PC-9 (cell line): ENCODE results near the gene DNMBP. TPM values are rescaled to one million over a fixed set of nuclear protein-coding genes. Genes with fewer than 3 reads are reported as not detected.
"Not testable (repeated sequence)": the region's sequence is repeated elsewhere in the genome, so short reads cannot be mapped to it uniquely, and the experiment has no call there.

Experiments used
- BruUV-seq: library from RNA; stranded (reverse); fragments of 400-500 nt; replicated peaks from 2 replicates; lab custom pipeline; 2021; lab: Mats Ljungman, UMichigan
- CTCF ChIA-PET: fragments of 300-600 bp; sonication (Branson Sonifier 250); formaldehyde crosslinking; loops from one replicate; lab custom pipeline; 2022; ENCODE audit warnings: antibody characterized with exemption; lab: Charles Lee
- POLR2A ChIA-PET: fragments of 300-600 bp; sonication (Branson Sonifier 250); formaldehyde crosslinking; loops from one replicate; lab custom pipeline; 2022; ENCODE audit warnings: antibody characterized with exemption; ENCODE audit not compliant: unreplicated experiment; lab: Charles Lee
- DNase-seq, 2 experiments: peaks; one replicate each; pipeline versions ENCODE4 v3.0.0 to v3.0.0-alpha.2; 2015 to 2022; ENCODE audit warnings: mixed read lengths in 1 of 2
- H2AFZ ChIP-seq: fragments of 200-600 bp; sonication (generic); 2 replicates; pipeline ENCODE4 v1.8.1; 2017; ENCODE audit warnings: antibody characterized with exemption
- H3F3A ChIP-seq: fragments of 200-600 bp; sonication (generic); 2 replicates; pipeline ENCODE4 v1.8.1; 2017; ENCODE audit warnings: antibody characterized with exemption, mild to moderate bottlenecking, low read depth; ENCODE audit not compliant: insufficient read depth
- H3K27ac ChIP-seq: fragments of 200-600 bp; sonication (generic); 2 replicates; pipeline ENCODE4 v1.6.1; 2016; ENCODE audit warnings: mixed run types
- H3K27me3 ChIP-seq: fragments of 200-600 bp; sonication (generic); 2 replicates; pipeline ENCODE4 v1.6.1; 2016; ENCODE audit warnings: low read depth, mixed run types; ENCODE audit not compliant: insufficient read depth
- H3K36me3 ChIP-seq: fragments of 200-600 bp; sonication (generic); 2 replicates; pipeline ENCODE4 v1.6.1; 2016; ENCODE audit warnings: low read depth, mixed run types
- H3K4me1 ChIP-seq: fragments of 200-600 bp; sonication (generic); replicated peaks from 2 replicates; pipeline ENCODE4 v1.6.1; 2016; ENCODE audit warnings: mixed run types; ENCODE audit not compliant: insufficient read depth
- H3K4me2 ChIP-seq: fragments of 200-600 bp; sonication (generic); 2 replicates; pipeline ENCODE4 v1.6.1; 2017; ENCODE audit warnings: mixed run types
- H3K4me3 ChIP-seq: fragments of 200-600 bp; sonication (generic); 2 replicates; pipeline ENCODE4 v1.6.1; 2016; ENCODE audit warnings: mixed run types
- H3K79me2 ChIP-seq: fragments of 200-600 bp; sonication (generic); 2 replicates; pipeline ENCODE4 v1.6.1; 2017; ENCODE audit warnings: low read depth, mixed run types
- H3K9me2 ChIP-seq: fragments of 200-600 bp; sonication (generic); 2 replicates; pipeline ENCODE4 v1.8.1; 2017; ENCODE audit warnings: mild to moderate bottlenecking; ENCODE audit not compliant: insufficient read depth
- H3K9me3 ChIP-seq: fragments of 200-600 bp; sonication (generic); 2 replicates; pipeline ENCODE4 v1.8.1; 2016; ENCODE audit warnings: low read depth; ENCODE audit not compliant: insufficient read depth
- H4K20me1 ChIP-seq: fragments of 200-600 bp; sonication (generic); 2 replicates; pipeline ENCODE4 v1.8.1; 2017; ENCODE audit not compliant: insufficient read depth
- EZH2 ChIP-seq: fragments of 200-600 bp; sonication (generic); IDR thresholded peaks from 2 replicates; pipeline ENCODE4 v1.8.0; 2017; ENCODE audit warnings: antibody characterized with exemption, low read depth
- intact Hi-C: fragments of 100-400 bp; cut with micrococcal nuclease; formaldehyde crosslinking; loops from one replicate; pipeline ENCODE4 v1.10.0; 2022; ENCODE audit not compliant: unreplicated experiment
- total RNA-seq: library from RNA; stranded (reverse); gene quantifications from 2 replicates; pipeline ENCODE4 v1.2.3, GENCODE V29; 2021
- TF ChIP-seq, protein P1 (sequence below): fragments of 200-600 bp; sonication (generic); conservative IDR thresholded peaks from 2 replicates; pipeline ENCODE4 v1.6.1; 2017; ENCODE audit warnings: mixed run types, antibody characterized with exemption, mild to moderate bottlenecking, moderate library complexity

The DNMBP gene
- total RNA-seq, 1 experiment from 2014 or later = 14.9 TPM

DNA sequence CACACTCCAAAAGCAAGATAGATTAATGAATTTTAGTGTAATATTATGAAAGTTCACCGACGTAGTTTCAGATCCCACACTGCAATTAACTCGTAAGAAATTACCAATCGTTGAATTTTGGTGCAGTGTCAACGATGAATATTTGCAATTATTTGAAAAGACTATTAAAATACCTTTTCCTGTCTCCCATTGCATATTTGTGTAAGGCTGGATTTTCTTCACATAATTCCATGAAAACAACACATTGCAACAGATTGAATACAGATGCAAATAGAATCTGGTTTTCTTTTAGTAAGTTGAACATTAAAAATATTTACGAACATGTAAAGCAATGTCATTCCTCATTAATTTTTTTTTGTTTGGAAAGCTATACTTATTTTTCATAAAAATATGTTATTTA is 50.9 kb downstream of the DNMBP start:
- BruUV-seq = no TSS peak
- no peaks in the 10 kb centered on the region for H3K27me3 ChIP-seq
- no peak overlapping the region for H3K4me3 ChIP-seq
- no peak for DNase-seq
- no peaks in the 10 kb centered on the region for H3K36me3 ChIP-seq
- no peak overlapping the region for H3K27ac ChIP-seq
- no peaks in the 10 kb centered on the region; the same call in 1 of the 2 replicates for H3K79me2 ChIP-seq
- H3K9me3 ChIP-seq = no peaks in the 10 kb centered on the region
- H2AFZ ChIP-seq = no peak overlapping the region
- POLR2A ChIA-PET = no interaction called here
- H3K4me1 ChIP-seq = peaks cover 2% of the 10 kb centered on the region
- intact Hi-C loops = no loop called here
- 0 out of 2 replicates have a peak, but pooled peaks cover 1% of the 10 kb centered on the region for H3F3A ChIP-seq
- no peak overlapping the region for H3K4me2 ChIP-seq
- TF ChIP-seq EZH2 = no peak
- TF ChIP-seq, protein P1, sequence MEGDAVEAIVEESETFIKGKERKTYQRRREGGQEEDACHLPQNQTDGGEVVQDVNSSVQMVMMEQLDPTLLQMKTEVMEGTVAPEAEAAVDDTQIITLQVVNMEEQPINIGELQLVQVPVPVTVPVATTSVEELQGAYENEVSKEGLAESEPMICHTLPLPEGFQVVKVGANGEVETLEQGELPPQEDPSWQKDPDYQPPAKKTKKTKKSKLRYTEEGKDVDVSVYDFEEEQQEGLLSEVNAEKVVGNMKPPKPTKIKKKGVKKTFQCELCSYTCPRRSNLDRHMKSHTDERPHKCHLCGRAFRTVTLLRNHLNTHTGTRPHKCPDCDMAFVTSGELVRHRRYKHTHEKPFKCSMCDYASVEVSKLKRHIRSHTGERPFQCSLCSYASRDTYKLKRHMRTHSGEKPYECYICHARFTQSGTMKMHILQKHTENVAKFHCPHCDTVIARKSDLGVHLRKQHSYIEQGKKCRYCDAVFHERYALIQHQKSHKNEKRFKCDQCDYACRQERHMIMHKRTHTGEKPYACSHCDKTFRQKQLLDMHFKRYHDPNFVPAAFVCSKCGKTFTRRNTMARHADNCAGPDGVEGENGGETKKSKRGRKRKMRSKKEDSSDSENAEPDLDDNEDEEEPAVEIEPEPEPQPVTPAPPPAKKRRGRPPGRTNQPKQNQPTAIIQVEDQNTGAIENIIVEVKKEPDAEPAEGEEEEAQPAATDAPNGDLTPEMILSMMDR = no peak
- CTCF ChIA-PET = no interaction called here
- no peaks in the 10 kb centered on the region for H4K20me1 ChIP-seq
- H3K9me2 ChIP-seq = no peaks in the 10 kb centered on the region

DNA sequence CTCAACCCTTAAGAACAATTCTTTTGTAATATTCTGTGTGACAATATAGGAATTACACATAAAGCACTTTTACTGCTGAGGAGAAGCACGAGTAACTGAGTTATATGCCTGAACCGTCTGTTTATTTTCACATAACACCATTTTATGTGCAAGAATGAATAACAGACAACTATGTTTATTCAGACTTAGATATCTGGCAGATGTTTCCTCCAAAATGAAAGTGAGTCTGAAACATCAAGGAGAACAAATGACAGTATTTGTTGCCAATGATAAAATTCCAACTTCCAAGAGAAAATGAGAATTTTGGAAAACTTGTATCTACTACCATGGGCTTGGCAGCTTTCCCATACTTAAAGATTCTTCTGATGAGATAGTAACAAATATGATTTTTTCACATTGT is 51.4 kb downstream of the DNMBP start:
- Histone ChIP-seq H3K4me3 (no peak overlapping the region), H4K20me1 (no peaks in the 10 kb centered on the region), H3K27ac (no peak overlapping the region), H3K4me2 (no peak overlapping the region), H3K9me2 (no peaks in the 10 kb centered on the region), H3K9me3 (no peaks in the 10 kb centered on the region), H3K79me2 (no peaks in the 10 kb centered on the region; the same call in 1 of the 2 replicates), H2AFZ (no peak overlapping the region), H3K4me1 (no peaks in the 10 kb centered on the region), H3F3A (no peaks in the 10 kb centered on the region), H3K27me3 (no peaks in the 10 kb centered on the region), H3K36me3 (no peaks in the 10 kb centered on the region)
- intact Hi-C loops = no loop called here
- POLR2A ChIA-PET = no interaction called here
- BruUV-seq = no TSS peak
- no peak for DNase-seq
- CTCF ChIA-PET = no interaction called here
- TF ChIP-seq, protein P1 = no peak
- TF ChIP-seq EZH2 = no peak

DNA sequence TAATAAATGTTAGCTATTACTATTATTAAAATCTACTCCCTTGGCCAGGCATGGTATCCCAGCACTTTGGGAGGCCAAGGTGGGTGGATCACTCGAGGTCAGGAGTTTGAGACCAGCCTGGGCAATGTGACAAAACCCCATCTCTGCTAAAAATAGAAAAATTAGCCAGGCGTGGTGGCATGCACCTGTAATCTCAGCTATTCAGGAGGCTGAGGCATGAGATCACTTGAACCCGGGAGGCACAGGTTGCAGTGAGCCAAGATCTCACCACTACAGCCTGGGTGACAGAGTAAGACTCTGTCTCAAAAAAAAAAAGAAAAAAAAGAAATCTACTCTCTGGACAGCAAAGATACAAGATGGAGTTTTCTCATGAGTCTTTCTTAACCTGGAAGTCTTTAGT is 56.2 kb downstream of the DNMBP start:
- H3K9me3 ChIP-seq, H3K4me2 ChIP-seq, CTCF ChIA-PET, H2AFZ ChIP-seq, H3F3A ChIP-seq, H3K9me2 ChIP-seq, H3K4me1 ChIP-seq, H3K27ac ChIP-seq, H3K27me3 ChIP-seq, H3K36me3 ChIP-seq, intact Hi-C loops, H3K4me3 ChIP-seq, H4K20me1 ChIP-seq, DNase-seq, POLR2A ChIA-PET, H3K79me2 ChIP-seq, BruUV-seq: not testable (repeated sequence)

DNA sequence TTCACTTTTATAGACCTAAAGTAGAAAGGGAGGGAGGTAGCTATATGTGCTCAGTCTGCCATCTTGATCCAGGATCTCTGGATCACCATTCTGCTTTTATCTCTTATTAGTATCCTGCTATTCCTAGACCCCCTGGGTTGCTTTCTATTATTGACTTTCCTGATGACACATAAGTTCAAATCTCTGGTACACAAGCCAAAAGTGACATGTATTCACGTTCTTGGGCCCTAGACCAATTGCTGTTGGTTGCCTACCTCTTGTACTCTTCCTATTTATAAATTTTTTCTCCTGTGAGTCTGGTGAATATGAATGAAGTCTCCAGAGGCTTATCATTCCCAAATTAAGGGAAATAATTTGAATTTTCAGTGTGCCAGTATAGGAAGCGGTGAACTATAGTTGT is 56.9 kb downstream of the DNMBP start:
- TF ChIP-seq EZH2 = no peak
- TF ChIP-seq, protein P1 = no peak
- CTCF ChIA-PET = no interaction called here
- BruUV-seq = no TSS peak

DNA sequence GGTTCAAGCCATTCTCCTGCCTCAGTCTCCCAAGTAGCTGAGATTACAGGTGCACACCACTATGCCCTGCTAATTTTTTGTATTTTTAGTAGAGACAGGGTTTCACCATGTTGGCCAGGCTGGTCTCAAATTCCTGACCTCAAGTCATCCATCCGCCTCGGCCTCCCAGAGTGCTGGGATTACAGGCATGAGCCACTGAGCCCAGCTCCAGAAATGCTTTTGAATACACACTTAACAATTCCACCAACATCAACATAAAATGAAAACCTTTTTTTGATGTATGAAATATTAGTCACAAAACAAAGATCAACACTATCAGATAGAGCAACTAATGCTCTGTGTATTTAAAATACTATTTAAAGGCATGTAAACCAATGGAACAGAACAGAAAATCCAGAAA is 63.7 kb downstream of the DNMBP start:
- intact Hi-C loops, H3K27ac ChIP-seq, POLR2A ChIA-PET, H4K20me1 ChIP-seq, H3F3A ChIP-seq, DNase-seq, H3K27me3 ChIP-seq, BruUV-seq, CTCF ChIA-PET, H3K4me3 ChIP-seq, H3K36me3 ChIP-seq, H3K4me2 ChIP-seq, H2AFZ ChIP-seq, H3K4me1 ChIP-seq, H3K9me3 ChIP-seq, H3K9me2 ChIP-seq: not testable (repeated sequence)
- peaks cover 47% of the 10 kb centered on the region for H3K79me2 ChIP-seq

More for the DNA sequence above, 56.9 kb downstream of the DNMBP start:
- no peak overlapping the region for H3K4me3 ChIP-seq
- intact Hi-C loops = no loop called here
- H3K9me2 ChIP-seq = no peaks in the 10 kb centered on the region
- H3K4me1 ChIP-seq = no peaks in the 10 kb centered on the region
- H4K20me1 ChIP-seq = no peaks in the 10 kb centered on the region
- no peaks in the 10 kb centered on the region for H3K36me3 ChIP-seq
- H3K4me2 ChIP-seq = no peak overlapping the region
- no peak overlapping the region for H3K27ac ChIP-seq
- H3K79me2 ChIP-seq = peaks cover 9% of the 10 kb centered on the region; the same call in 1 of the 2 replicates
- H2AFZ ChIP-seq = no peak overlapping the region
- no peaks in the 10 kb centered on the region for H3K27me3 ChIP-seq
- H3K9me3 ChIP-seq = no peaks in the 10 kb centered on the region
- DNase-seq = no peak
- H3F3A ChIP-seq = no peaks in the 10 kb centered on the region
- POLR2A ChIA-PET = no interaction called here
